ENCODE measurements around the gene CRYZ.
"Not testable (repeated sequence)": the region's sequence is repeated elsewhere in the genome, so short reads cannot be mapped to it uniquely, and the experiment has no call there.

CRYZ gene

GRCh38 chr1:74681449-74681848 is 51.4 kb downstream of the CRYZ start:
- DNase-seq = peak in 1 of 5 donors; percentile 53

GRCh38 chr1:74681001-74681400 is 51.8 kb downstream of the CRYZ start:
- no peak for DNase-seq

GRCh38 chr1:74679811-74680210 is 53.0 kb downstream of the CRYZ start:
- DNase-seq = no peak

DNA sequence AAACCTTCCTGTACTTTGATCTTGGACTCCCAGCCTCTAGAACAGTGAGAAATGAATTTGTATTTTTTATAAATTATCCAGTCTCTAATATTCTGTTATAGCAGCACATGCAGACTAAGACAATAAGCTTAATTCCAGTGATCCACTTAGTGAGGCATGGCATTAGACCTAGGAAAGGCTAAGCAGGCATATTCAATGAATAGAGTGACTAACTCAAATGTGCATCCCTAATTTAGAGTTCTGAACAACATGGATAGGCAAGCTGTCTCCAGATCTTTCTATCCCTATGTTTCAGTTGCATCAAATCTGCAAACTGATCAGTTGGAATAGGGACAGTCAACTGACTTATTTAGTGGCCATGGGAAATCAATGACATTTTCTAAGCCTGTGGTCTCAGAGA is 54.9 kb downstream of the CRYZ start:
- DNase-seq = no peak

DNA sequence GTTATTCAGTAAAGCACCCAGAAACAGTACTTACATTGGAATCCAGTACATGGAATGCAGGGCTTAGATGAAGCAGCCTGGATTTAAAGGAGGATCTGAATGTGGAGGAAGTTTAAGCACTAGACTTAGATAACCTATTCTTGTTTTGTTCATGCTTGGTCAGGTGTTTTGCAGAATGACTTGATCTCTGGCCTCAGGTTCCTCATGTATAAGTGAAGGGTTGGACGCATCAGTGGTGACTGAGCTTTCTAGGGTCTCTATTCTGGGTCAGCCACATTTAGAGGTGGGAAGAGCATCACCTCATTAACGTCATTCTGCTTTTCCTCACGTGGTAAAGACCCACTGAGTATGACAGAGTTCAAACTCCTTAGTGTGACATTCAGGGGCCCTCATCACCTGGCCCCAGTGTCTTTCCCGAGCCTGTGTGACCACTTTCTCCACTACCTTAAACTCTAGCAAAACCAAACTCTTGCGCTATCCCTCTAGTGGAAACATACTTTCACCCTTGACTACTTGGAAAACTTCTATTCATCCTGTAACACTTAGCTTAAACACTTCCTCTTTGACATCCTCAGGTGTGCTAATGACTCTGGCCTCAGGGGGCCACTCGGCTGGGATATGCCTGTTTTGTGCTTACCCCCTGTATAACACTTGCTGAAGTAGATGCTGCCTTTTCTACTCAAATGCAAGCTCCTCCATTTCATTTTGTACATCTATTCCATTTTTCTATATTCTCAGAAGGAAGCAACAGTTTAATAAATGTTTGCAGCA is 58.4 kb downstream of the CRYZ start:
- no peak for DNase-seq

- DNase-seq = no peak
Observed at GRCh38 chr1:74673351-74674111, 59.3 kb downstream of the CRYZ start, which contains the start of gene ERICH3. TSS of gene ERICH3 (minus strand) at chr1:74673792. CDS start at chr1:74673519, 273 bp downstream.

DNA sequence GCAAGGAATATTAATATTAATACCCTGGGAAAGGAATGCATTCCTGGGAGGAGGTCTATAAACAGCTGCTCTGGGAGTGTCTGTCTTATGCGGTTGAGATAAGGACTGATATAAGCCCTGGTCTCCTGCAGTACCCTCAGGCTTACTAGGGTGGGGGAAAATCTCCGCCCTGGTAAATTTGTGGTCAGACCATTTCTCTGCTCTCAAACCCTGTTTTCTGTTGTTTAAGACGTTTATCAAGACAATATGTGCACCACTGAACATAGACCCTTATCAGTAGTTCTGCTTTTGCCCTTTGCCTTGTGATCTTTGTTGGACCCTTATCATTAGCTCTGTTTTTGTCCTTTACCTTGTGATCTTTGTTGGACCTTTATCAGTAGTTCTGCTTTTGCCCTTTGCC is 62.0 kb downstream of the CRYZ start:
- not testable (repeated sequence) for DNase-seq
